ENCODE results near the gene CANT1. TPM values are rescaled to one million over a fixed set of nuclear protein-coding genes. Genes with fewer than 3 reads are reported as not detected.

Gene CANT1
- total and polyA plus RNA-seq, 9 of the 15 experiments (the other 6 are each of a cell fraction or from before 2014, with no cell fraction given), result 2.7 to 66.4 (median 22.5) TPM

DNA sequence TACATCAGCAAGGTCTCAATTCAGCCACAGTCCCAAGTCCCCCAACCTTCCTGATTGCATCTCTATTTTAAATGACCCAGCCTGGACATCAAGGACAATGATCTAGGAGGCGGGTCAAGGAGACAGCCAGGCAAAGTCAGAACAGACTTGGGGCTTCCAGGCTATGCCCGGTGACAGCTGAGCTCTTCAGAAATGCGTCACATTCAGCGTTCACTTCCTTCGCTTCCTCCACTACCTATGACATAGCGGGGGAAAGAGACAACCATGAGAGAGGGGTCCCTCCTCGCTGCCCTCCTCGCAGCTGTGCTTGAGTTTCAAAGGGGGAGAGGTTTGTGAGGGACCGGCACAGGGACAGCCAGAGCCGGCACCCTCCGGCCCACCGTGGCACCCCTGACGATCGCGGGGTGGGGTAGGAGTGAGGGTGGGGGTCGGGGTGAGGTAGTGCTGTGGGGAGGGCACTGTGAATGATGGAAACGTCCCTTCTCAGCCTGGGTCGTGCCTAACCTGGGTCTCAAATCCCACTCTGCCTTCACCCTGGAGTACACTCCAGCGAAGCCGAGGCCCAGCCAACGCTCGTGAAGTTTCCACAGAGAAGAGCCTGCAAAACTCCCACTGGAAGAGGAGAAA is 17.5 kb downstream of the CANT1 start:
- Histone ChIP-seq H4K20me1 (replicated peaks; ENCODE audit: control insufficient read depth, insufficient read depth, low read length) (0 out of 2 replicates have a peak, but pooled peaks cover 5% of the 10 kb centered on the region), H3K4me1 (replicated peaks in 1 of 2; ENCODE audit: control insufficient read depth in 2 of 2, insufficient read depth in 2 of 2, low read length in 2 of 2) (peaks cover 15 to 37% of the 10 kb centered on the region in 2 experiments; a peak in 4 of 5 replicates), H3K9me3 (replicated peaks; ENCODE audit: control insufficient read depth, insufficient read depth, low read depth, low read length) (no peaks in the 10 kb centered on the region), H3K79me2 (ENCODE audit: control insufficient read depth, insufficient read depth, low read length) (no peaks in the 10 kb centered on the region), H3K4me3 (no peak overlapping the region), H3K9ac (ENCODE audit: insufficient read depth in 1 of 2, low read depth in 2 of 2, low read length in 2 of 2) (no peak overlapping the region), H3K4me2 (ENCODE audit: insufficient read depth, low read length) (no peak overlapping the region), H3K36me3 (ENCODE audit: control insufficient read depth, insufficient read depth, low read length) (peaks cover 72% of the 10 kb centered on the region; the same call in 2 of the 3 replicates), H3K27me3 (ENCODE audit: control insufficient read depth in 2 of 2, insufficient read depth in 2 of 2, low read length in 2 of 2) (no peaks in the 10 kb centered on the region), H3K9me1 (ENCODE audit: control insufficient read depth, insufficient read depth, low read length) (no peaks in the 10 kb centered on the region), H2AFZ (ENCODE audit: low read depth, low read length) (no peak overlapping the region), H3K27ac (ENCODE audit: extremely low read depth, low read depth, low read length) (no peak overlapping the region)
- intact Hi-C loops (cut with micrococcal nuclease), result no loop called here
- in situ Hi-C loops (cut with MboI), result no loop called here
- no TSS peak for BruUV-seq (replicated peaks)
- ChIA-PET CTCF (ENCODE audit: low intra/inter-chr PET ratio) (interaction anchor here (0.6 kb wide), 1 partner anchor 18 kb away, joined by 5 read pairs; no protein-coding TSS in a partner anchor), POLR2A (interaction anchor here (0.6 to 1.3 kb wide), 2 partner anchors 8 to 10 kb away, joined by 3 to 4 read pairs; no protein-coding TSS in a partner anchor)
- ATAC-seq, result no peak
- FAIRE-seq, result no peak
- DNase-seq (ENCODE audit: extremely low read depth in 1 of 4, low spot score in 3 of 4), result no peak
- 88% methylated on average over 10 of the region's 22 CpGs for WGBS (ENCODE audit: insufficient coverage, low coverage, missing lambda C conversion rate)
- TF ChIP-seq DLX4 (CRISPR knock-in tag; IDR thresholded peaks at IDR 0.05) (no peak), KLF6 (CRISPR knock-in tag; IDR thresholded peaks at IDR 0.05; ENCODE audit: borderline replicate concordance) (no peak), ZNF197 (CRISPR knock-in tag; IDR thresholded peaks at IDR 0.05; ENCODE audit: low read depth) (no peak), ZNF212 (CRISPR knock-in tag; IDR thresholded peaks at IDR 0.05) (no peak), MEF2D (tag; conservative IDR thresholded peaks at IDR 0.05; ENCODE audit: low read depth) (no peak), NFXL1 (CRISPR knock-in tag; IDR thresholded peaks at IDR 0.05) (no peak), RAD51 (IDR thresholded peaks at IDR 0.05; ENCODE audit: borderline replicate concordance, low read depth) (no peak), ZNF3 (CRISPR knock-in tag; IDR thresholded peaks at IDR 0.05) (no peak), ZBTB17 (CRISPR knock-in tag; IDR thresholded peaks at IDR 0.05) (no peak), RCOR1 (IDR thresholded peaks at IDR 0.05; ENCODE audit: borderline replicate concordance in 1 of 2, low read depth in 2 of 2, low read length in 2 of 2) (no peak)
- TF ChIP-seq, protein P1, sequence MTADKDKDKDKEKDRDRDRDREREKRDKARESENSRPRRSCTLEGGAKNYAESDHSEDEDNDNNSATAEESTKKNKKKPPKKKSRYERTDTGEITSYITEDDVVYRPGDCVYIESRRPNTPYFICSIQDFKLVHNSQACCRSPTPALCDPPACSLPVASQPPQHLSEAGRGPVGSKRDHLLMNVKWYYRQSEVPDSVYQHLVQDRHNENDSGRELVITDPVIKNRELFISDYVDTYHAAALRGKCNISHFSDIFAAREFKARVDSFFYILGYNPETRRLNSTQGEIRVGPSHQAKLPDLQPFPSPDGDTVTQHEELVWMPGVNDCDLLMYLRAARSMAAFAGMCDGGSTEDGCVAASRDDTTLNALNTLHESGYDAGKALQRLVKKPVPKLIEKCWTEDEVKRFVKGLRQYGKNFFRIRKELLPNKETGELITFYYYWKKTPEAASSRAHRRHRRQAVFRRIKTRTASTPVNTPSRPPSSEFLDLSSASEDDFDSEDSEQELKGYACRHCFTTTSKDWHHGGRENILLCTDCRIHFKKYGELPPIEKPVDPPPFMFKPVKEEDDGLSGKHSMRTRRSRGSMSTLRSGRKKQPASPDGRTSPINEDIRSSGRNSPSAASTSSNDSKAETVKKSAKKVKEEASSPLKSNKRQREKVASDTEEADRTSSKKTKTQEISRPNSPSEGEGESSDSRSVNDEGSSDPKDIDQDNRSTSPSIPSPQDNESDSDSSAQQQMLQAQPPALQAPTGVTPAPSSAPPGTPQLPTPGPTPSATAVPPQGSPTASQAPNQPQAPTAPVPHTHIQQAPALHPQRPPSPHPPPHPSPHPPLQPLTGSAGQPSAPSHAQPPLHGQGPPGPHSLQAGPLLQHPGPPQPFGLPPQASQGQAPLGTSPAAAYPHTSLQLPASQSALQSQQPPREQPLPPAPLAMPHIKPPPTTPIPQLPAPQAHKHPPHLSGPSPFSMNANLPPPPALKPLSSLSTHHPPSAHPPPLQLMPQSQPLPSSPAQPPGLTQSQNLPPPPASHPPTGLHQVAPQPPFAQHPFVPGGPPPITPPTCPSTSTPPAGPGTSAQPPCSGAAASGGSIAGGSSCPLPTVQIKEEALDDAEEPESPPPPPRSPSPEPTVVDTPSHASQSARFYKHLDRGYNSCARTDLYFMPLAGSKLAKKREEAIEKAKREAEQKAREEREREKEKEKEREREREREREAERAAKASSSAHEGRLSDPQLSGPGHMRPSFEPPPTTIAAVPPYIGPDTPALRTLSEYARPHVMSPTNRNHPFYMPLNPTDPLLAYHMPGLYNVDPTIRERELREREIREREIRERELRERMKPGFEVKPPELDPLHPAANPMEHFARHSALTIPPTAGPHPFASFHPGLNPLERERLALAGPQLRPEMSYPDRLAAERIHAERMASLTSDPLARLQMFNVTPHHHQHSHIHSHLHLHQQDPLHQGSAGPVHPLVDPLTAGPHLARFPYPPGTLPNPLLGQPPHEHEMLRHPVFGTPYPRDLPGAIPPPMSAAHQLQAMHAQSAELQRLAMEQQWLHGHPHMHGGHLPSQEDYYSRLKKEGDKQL (CRISPR knock-in tag; IDR thresholded peaks at IDR 0.05; ENCODE audit: borderline replicate concordance), result no peak
- TF ChIP-seq, protein P2, sequence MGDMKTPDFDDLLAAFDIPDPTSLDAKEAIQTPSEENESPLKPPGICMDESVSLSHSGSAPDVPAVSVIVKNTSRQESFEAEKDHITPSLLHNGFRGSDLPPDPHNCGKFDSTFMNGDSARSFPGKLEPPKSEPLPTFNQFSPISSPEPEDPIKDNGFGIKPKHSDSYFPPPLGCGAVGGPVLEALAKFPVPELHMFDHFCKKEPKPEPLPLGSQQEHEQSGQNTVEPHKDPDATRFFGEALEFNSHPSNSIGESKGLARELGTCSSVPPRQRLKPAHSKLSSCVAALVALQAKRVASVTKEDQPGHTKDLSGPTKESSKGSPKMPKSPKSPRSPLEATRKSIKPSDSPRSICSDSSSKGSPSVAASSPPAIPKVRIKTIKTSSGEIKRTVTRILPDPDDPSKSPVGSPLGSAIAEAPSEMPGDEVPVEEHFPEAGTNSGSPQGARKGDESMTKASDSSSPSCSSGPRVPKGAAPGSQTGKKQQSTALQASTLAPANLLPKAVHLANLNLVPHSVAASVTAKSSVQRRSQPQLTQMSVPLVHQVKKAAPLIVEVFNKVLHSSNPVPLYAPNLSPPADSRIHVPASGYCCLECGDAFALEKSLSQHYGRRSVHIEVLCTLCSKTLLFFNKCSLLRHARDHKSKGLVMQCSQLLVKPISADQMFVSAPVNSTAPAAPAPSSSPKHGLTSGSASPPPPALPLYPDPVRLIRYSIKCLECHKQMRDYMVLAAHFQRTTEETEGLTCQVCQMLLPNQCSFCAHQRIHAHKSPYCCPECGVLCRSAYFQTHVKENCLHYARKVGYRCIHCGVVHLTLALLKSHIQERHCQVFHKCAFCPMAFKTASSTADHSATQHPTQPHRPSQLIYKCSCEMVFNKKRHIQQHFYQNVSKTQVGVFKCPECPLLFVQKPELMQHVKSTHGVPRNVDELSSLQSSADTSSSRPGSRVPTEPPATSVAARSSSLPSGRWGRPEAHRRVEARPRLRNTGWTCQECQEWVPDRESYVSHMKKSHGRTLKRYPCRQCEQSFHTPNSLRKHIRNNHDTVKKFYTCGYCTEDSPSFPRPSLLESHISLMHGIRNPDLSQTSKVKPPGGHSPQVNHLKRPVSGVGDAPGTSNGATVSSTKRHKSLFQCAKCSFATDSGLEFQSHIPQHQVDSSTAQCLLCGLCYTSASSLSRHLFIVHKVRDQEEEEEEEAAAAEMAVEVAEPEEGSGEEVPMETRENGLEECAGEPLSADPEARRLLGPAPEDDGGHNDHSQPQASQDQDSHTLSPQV (IDR thresholded peaks at IDR 0.05), result no peak
